ENCODE data around the gene FBXW11. TPM values are rescaled to one million over a fixed set of nuclear protein-coding genes. Genes with fewer than 3 reads are reported as not detected.

Gene FBXW11
- total RNA-seq, 1 donor from 2014 or later, result 71.6 TPM

- FAIRE-seq, result no peak
- no peak for TF ChIP-seq CTCF (IDR thresholded peaks at IDR 0.05; ENCODE audit: insufficient read depth, low read length, severe bottlenecking)
- H3K4me3 ChIP-seq (ENCODE audit: low read depth, low read length), result no peak overlapping the region
- H3K27me3 ChIP-seq (ENCODE audit: control insufficient read depth, insufficient read depth, low read length), result no peaks in the 10 kb centered on the region
- no peaks in the 10 kb centered on the region for H3K36me3 ChIP-seq (ENCODE audit: control insufficient read depth, insufficient read depth, low read length)
- DNase-seq (ENCODE audit: low read depth), result peak; percentile 58
These were observed 6.6 kb downstream of the FBXW11 start for GRCh38 chr5:171999877-172000276.

- no peaks in the 10 kb centered on the region for H3K36me3 ChIP-seq (ENCODE audit: control insufficient read depth, insufficient read depth, low read length)
- TF ChIP-seq CTCF (IDR thresholded peaks at IDR 0.05; ENCODE audit: insufficient read depth, low read length, severe bottlenecking), result no peak
- no peaks in the 10 kb centered on the region for H3K27me3 ChIP-seq (ENCODE audit: control insufficient read depth, insufficient read depth, low read length)
- FAIRE-seq (no peak), DNase-seq (ENCODE audit: low read depth) (no peak)
- H3K4me3 ChIP-seq (ENCODE audit: low read depth, low read length), result no peak overlapping the region
These were observed 7.3 kb downstream of the FBXW11 start for GRCh38 chr5:171999100-171999499.

GRCh38 chr5:171997011-171997410 lies 9.4 kb downstream of the FBXW11 start:
- no peak for DNase-seq (ENCODE audit: low read depth)
- H3K36me3 ChIP-seq (ENCODE audit: control insufficient read depth, insufficient read depth, low read length), result no peaks in the 10 kb centered on the region
- TF ChIP-seq CTCF (IDR thresholded peaks at IDR 0.05; ENCODE audit: insufficient read depth, low read length, severe bottlenecking), result no peak
- FAIRE-seq, result no peak
- H3K27me3 ChIP-seq (ENCODE audit: control insufficient read depth, insufficient read depth, low read length), result no peaks in the 10 kb centered on the region
- H3K4me3 ChIP-seq (ENCODE audit: low read depth, low read length), result no peak overlapping the region

GRCh38 chr5:171992813-171993212 lies 13.6 kb downstream of the FBXW11 start:
- H3K27me3 ChIP-seq (ENCODE audit: control insufficient read depth, insufficient read depth, low read length), result no peaks in the 10 kb centered on the region
- H3K36me3 ChIP-seq (ENCODE audit: control insufficient read depth, insufficient read depth, low read length), result no peaks in the 10 kb centered on the region
- no peak overlapping the region for H3K4me3 ChIP-seq (ENCODE audit: low read depth, low read length)
- FAIRE-seq (no peak), DNase-seq (ENCODE audit: low read depth) (no peak)
- TF ChIP-seq CTCF (IDR thresholded peaks at IDR 0.05; ENCODE audit: insufficient read depth, low read length, severe bottlenecking), result no peak

GRCh38 chr5:171992305-171992704 lies 14.1 kb downstream of the FBXW11 start:
- Histone ChIP-seq H3K27me3 (ENCODE audit: control insufficient read depth, insufficient read depth, low read length) (no peaks in the 10 kb centered on the region), H3K36me3 (ENCODE audit: control insufficient read depth, insufficient read depth, low read length) (no peaks in the 10 kb centered on the region), H3K4me3 (ENCODE audit: low read depth, low read length) (no peak overlapping the region)
- TF ChIP-seq CTCF (IDR thresholded peaks at IDR 0.05; ENCODE audit: insufficient read depth, low read length, severe bottlenecking), result no peak
- DNase-seq (ENCODE audit: low read depth), result no peak
- no peak for FAIRE-seq

- peaks cover 2% of the 10 kb centered on the region for H3K36me3 ChIP-seq (ENCODE audit: control insufficient read depth, insufficient read depth, low read length)
- H3K27me3 ChIP-seq (ENCODE audit: control insufficient read depth, insufficient read depth, low read length), result no peaks in the 10 kb centered on the region
These were observed 15.8 kb downstream of the FBXW11 start for GRCh38 chr5:171990713-171991015.

More at GRCh38 chr5:171990713-171991015, 15.8 kb downstream of the FBXW11 start:
- no peak for DNase-seq (ENCODE audit: low read depth)
- TF ChIP-seq CTCF (IDR thresholded peaks at IDR 0.05; ENCODE audit: insufficient read depth, low read length, severe bottlenecking), result no peak
- FAIRE-seq, result no peak
- no peak overlapping the region for H3K4me3 ChIP-seq (ENCODE audit: low read depth, low read length)
